22Rv1 (cell line): ENCODE data around the gene SPX.

Source experiments
- ZFX ChIP-seq: fragments of 450-650 bp; IDR thresholded peaks from 2 replicates; pipeline ENCODE4 v1.6.1; 2017; ENCODE audit warnings: antibody characterized with exemption, borderline replicate concordance
- TF ChIP-seq, protein P1 (sequence below): fragments of 450-650 bp; IDR thresholded peaks from 2 replicates; pipeline ENCODE4 v1.5.1; 2017; ENCODE audit warnings: mild to moderate bottlenecking

DNA sequence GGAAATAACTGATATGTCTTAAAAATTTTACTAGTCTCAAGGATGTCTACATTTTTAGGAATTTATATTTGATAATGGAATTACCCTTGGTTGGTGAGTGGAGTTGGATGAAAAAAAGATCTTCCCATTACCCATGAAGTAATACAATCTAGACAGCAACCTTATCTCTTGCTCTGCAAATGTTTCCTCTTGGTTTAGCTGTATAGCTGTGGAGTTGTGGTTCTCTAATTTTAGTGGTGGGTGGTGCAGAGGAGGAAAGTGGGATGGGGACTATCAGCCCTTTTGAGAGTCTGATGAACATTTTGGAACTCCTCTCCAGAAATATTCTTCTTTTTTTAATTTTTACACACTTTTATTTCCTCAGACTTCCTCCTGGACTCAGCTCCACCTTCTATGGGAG lies 17.1 kb downstream of the SPX start:
- TF ChIP-seq, protein P1, sequence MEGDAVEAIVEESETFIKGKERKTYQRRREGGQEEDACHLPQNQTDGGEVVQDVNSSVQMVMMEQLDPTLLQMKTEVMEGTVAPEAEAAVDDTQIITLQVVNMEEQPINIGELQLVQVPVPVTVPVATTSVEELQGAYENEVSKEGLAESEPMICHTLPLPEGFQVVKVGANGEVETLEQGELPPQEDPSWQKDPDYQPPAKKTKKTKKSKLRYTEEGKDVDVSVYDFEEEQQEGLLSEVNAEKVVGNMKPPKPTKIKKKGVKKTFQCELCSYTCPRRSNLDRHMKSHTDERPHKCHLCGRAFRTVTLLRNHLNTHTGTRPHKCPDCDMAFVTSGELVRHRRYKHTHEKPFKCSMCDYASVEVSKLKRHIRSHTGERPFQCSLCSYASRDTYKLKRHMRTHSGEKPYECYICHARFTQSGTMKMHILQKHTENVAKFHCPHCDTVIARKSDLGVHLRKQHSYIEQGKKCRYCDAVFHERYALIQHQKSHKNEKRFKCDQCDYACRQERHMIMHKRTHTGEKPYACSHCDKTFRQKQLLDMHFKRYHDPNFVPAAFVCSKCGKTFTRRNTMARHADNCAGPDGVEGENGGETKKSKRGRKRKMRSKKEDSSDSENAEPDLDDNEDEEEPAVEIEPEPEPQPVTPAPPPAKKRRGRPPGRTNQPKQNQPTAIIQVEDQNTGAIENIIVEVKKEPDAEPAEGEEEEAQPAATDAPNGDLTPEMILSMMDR, result no peak
- no peak for TF ChIP-seq ZFX
